HG02840 (cell line): Measurements from ENCODE around the gene OPHN1.
"Not testable (repeated sequence)": the region's sequence is repeated elsewhere in the genome, so short reads cannot be mapped to it uniquely, and the experiment has no call there.

ENCODE experiments used
- ATAC-seq: cut with Tn5 transposase; IDR thresholded peaks from one replicate; pipeline ENCODE4 v1.9.1; 2021; ENCODE audit warnings: mild to moderate bottlenecking, moderate library complexity, moderate number of reproducible peaks; ENCODE audit not compliant: unreplicated experiment, low FRiP score

The OPHN1 gene

GRCh38 chrX:68084765-68085164, 348.5 kb downstream of the OPHN1 start:
- ATAC-seq = no peak

GRCh38 chrX:68083510-68083909, 349.8 kb downstream of the OPHN1 start:
- ATAC-seq = no peak

GRCh38 chrX:68079961-68080360, 353.3 kb downstream of the OPHN1 start:
- no peak for ATAC-seq

- not testable (repeated sequence) for ATAC-seq
Measured at GRCh38 chrX:68078801-68079200, 354.5 kb downstream of the OPHN1 start.

GRCh38 chrX:68077378-68077777, 355.9 kb downstream of the OPHN1 start:
- no peak for ATAC-seq

GRCh38 chrX:68072041-68072440, 361.3 kb downstream of the OPHN1 start:
- no peak for ATAC-seq

- ATAC-seq = not testable (repeated sequence)
Measured at GRCh38 chrX:68070119-68070518, 363.2 kb downstream of the OPHN1 start.

GRCh38 chrX:68061206-68061535, 372.1 kb downstream of the OPHN1 start:
- no peak for ATAC-seq

GRCh38 chrX:68060506-68061205, 372.6 kb downstream of the OPHN1 start:
- ATAC-seq = no peak

GRCh38 chrX:68059469-68059868, 373.8 kb downstream of the OPHN1 start:
- no peak for ATAC-seq

GRCh38 chrX:68049466-68049865, 383.8 kb downstream of the OPHN1 start:
- no peak for ATAC-seq

- no peak for ATAC-seq
Measured at GRCh38 chrX:68048774-68049173, 384.5 kb downstream of the OPHN1 start.

- no peak for ATAC-seq
Measured at GRCh38 chrX:68045008-68045577, 388.2 kb downstream of the OPHN1 start.

- ATAC-seq = no peak
Measured at GRCh38 chrX:68043713-68044438, 389.4 kb downstream of the OPHN1 start.

- ATAC-seq = no peak
Measured at GRCh38 chrX:68041110-68041509, 392.2 kb downstream of the OPHN1 start.

GRCh38 chrX:68018248-68019203, 414.8 kb downstream of the OPHN1 start:
- no peak for ATAC-seq

GRCh38 chrX:67998540-67998939, 434.8 kb downstream of the OPHN1 start:
- no peak for ATAC-seq
